HG03460 (cell line): ENCODE data around the gene VWCE.
"Not testable (repeated sequence)": the region's sequence is repeated elsewhere in the genome, so short reads cannot be mapped to it uniquely, and the experiment has no call there.

Experiments used
- ATAC-seq: cut with Tn5 transposase; IDR thresholded peaks from one replicate; pipeline ENCODE4 v1.9.1; 2021; ENCODE audit not compliant: unreplicated experiment

Gene VWCE

DNA sequence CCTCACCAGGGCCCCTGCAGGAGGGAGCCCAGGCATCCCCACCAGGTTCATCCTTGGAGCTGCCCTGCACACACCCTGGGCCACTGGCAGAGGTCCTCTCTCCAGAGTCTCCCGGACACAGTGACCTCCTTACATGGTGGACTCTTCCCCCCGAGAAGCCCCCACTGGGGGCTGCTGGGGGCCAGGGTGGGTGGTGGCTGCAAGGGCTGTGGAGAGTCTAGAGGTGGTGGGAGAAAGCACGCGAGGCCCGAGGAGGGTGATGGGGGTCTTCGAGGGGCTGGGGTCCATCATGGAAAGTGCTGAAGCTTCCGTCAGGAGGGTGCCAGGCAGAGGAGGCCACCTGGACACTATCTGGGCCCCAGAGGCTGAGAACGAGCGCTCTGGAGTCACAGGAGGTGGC, 36.6 kb downstream of the VWCE start:
- no peak for ATAC-seq

DNA sequence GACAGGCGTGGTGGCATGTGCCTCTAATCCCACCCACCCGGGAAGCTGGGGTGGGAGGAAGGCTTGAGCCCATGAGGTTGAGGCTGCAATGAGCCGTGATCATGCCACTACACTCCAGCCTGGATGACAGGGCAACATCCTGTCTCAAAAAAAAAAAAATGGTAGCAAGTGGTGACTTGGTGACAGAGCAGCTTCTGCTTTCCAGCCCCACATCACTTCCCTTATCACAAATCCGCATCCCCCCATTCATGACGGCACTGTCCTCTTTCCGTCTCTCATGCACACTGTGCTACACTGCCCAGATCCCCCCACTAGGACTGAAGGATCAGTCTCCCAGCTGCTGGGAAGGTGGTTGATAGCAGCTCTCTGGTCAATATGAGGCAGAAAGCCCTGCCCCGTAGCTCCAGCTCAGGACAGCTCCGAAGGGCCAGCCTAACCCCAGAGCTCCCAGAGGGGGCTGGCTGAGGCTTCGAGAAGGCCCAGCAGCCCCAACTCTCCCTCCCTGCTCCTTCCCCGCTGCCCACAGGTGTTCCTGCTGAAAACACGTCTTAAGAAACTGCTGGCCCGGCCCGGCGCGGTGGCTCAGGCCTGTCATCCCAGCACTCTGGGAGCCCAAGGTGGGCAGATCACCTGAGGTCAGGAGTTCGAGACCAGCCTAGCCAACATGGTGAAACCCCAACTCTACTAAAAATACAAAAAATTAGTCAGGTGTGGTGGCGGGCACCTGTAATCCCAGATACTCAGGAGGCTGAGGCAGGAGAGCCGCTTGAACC, 38.2 kb downstream of the VWCE start:
- no peak for ATAC-seq

DNA sequence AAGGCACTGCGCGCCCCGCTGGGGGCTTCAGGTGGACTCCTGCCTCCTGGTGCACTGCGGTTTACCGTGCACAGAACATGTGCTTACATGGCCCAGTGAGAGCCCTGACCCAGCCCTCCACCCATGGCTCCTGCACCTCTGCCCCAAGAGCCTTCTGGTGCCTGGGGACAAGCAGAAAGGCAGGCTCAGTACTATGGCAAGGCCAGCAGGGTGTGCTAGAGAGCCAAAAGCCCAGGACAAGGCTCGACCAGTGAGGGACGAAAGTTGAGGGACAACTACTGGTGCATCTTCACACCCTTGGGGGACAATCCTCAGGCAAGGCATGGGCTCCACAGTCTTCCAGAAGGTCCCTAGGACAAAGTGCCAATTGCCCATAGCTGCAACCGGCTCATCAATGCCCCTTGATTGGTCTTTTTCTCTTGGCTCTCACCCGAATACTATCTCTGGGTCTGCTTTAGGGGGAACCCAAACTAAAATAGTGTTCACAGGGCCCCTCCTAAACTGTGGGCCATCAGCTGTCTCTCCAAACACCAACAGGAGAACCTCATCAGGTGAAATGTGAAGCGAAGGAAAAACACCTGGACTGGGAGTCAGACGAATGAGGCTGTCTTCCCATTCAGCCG, 40.6 kb downstream of the VWCE start:
- peak; percentile 68 for ATAC-seq

DNA sequence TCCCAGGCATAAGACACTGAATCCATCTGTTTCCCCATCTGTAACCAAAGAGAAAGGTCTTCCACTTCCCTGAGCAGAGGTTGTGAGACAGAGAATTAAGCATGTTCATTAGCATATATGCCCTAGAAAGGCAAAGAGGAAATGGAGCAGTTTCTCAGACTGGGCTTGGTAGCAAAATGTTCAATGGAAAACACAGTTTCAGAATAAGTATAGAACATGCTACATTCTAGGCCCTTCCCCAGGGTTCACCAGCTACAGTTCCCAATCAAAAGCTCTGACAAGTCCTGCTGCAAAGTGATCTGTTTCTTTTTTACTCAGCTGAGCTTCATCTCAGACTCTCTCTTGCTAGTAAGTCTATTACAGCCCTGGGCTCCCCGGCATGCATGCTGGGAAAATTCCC, 42.8 kb downstream of the VWCE start:
- not testable (repeated sequence) for ATAC-seq

DNA sequence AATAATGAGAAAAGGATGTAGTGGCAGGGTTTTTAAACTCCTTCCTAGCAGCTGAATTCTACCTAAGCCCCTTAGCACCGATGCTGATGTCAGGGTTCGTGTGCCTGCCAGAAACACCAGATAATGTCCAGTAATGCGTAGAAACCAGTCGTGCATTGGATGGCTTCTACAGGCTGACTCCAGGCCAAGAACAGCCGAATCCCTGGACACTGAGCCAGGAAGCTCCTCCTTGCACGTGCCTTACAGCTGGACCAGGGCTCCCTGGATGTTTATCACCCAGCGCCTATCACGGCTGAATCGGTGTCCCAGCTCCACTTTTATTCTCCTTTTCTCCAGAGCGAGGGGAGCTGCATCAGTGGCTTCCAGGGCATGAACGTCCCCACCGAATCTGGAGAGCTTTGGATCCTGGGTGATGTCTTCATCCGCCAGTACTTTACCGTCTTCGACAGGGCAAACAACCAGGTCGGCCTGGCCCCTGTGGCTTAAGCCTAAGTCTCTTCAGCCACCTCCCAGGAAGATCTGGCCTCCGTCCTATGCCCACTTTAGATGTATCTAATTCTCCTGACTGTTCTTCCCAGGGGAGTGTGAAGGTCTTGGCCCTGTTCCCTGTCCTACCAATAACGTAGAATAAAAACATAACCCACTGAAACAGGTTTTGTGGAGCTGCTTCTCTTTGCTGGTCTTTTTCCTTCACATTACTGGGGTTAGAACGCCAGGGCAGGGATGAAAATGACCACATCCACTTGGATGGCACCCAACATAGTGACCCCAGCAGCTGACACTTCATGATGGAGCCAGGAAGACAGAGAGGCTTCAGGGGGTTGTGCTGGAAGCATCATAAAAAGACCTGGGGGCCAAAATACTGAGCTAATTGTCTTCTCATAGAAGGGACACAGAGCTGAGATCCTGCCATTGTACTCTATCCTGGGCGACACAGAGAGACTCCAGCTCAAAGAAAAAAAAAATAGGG, 44.0 kb downstream of the VWCE start:
- ATAC-seq: not testable (repeated sequence)

DNA sequence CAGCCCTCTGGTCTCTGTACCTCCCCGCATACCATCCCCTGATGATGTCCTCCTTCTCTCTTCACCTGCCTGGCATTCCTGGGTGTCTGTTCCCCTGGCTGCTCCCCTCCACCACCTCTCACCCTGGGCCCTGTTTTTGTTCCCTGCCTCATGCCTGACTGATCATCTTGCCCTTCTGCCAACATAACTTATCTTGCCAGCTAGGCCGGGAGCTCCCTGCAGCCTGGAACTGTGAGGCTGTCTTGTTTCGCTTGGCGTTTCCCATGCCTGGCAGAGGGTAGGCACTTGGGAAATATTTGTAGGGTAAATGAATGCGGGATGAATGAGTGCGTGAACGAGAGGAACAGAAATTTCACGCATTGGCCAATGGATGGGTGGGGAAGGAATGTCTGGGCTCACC, 45.9 kb downstream of the VWCE start:
- ATAC-seq: not testable (repeated sequence)

DNA sequence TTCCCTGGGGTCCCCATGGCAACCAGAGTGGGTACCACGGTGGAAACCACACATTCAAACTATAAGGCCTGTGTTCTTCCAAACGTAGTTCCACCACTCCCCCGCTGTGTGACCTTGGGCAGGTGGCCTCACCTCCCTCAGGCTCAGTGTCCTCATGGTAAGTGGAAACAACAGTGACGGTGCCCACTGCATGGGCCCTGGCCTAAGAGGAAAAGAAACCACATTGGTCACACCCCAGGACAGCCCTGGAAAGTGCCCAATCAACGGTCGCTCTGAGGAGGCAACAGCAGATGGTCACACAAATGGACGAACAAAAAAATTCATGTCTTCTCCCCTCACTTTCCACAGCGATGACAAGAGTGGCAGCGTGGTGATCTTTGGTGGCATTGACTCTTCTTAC, 47.0 kb downstream of the VWCE start:
- not testable (repeated sequence) for ATAC-seq

DNA sequence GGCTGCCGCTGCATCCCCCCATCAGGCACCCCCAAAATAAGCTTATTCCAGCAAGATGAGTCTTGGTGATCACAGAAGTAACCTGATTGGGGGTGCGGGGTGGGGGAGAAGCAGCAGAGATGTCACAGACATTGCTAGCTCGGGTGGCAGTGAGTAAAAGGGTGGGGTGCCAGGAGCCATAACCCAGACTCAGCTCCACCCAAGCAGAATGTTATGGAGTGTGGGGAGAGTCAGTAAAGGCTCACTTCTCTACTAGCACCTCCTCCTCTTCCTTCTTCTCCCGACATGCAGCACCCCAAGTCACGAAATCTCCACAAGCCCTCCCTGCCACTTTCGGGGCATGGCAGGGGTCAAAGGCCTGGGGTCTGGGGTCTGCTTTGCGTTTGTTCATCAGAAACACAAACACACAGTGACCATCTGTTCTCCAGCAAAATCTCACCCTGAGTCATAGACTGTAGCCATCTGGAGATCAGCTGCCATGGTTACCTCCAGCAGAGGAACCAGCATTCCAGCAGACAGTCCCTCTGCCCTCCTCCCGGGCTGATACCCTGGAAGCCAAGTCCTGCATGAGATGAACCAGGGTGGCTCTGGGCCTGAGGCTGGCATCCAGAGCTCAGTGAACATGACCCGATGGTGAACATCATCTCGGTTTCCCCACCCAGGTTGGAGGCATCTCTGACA, 49.7 kb downstream of the VWCE start:
- not testable (repeated sequence) for ATAC-seq

GRCh38 chr11:61241526-61241925, 53.6 kb downstream of the VWCE start:
- ATAC-seq: not testable (repeated sequence)

GRCh38 chr11:61240875-61241274, 54.2 kb downstream of the VWCE start, which contains the start of gene PGA5:
Gene PGA5, plus strand, starts transcription at chr11:61241175. Its CDS starts 52 bp downstream, at chr11:61241227.
- not testable (repeated sequence) for ATAC-seq

DNA sequence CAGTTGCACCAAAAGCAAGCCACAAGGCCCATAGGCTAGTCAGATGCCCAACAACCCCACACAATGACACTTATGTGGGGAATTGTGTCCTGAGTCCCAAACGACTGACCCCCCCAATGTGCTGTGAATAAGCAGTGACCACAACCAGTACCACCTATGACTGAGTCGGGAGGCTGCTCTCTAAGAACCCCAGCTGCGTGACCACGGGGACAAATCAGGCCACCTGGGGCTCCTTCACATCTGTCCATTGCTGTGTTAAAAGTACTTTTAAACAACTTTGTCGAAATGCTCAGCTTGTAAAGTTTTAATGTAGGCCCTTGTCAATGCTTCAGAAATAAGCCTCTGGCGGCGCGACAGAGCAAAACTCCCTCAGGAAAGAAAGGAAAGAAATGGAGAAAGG, 54.8 kb downstream of the VWCE start:
- ATAC-seq: not testable (repeated sequence)

- not testable (repeated sequence) for ATAC-seq
These were observed 58.0 kb downstream of the VWCE start for GRCh38 chr11:61237130-61237529.

- ATAC-seq: not testable (repeated sequence)
These were observed 62.5 kb downstream of the VWCE start for GRCh38 chr11:61232548-61233145.

GRCh38 chr11:61231585-61231984, 63.5 kb downstream of the VWCE start:
- not testable (repeated sequence) for ATAC-seq

DNA sequence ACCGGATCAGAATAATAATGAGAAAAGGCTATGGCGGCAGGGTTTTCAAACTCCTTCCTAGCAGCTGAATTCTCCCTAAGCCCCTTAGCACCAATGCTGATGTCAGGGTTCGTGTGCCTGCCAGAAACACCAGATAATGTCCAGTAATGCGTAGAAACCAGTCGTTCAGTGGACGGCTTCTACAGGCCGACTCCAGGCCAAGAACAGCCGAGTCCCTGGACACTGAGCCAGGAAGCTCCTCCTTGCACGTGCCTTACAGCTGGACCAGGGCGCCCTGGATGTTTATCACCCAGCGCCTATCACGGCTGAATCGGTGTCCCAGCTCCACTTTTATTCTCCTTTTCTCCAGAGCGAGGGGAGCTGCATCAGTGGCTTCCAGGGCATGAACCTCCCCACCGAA, 64.1 kb downstream of the VWCE start:
- ATAC-seq: not testable (repeated sequence)

DNA sequence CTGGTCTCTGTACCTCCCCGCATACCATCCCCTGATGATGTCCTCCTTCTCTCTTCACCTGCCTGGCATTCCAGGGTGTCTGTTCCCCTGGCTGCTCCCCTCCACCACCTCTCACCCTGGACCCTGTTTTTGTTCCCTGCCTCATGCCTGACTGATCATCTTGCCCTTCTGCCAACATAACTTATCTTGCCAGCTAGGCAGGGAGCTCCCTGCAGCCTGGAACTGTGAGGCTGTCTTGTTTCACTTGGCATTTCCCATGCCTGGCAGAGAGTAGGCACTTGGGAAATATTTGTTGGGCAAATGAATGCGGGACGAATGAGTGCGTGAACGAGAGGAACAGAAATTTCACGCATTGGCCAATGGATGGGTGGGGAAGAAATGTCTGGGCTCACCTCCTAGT, 65.7 kb downstream of the VWCE start:
- not testable (repeated sequence) for ATAC-seq

DNA sequence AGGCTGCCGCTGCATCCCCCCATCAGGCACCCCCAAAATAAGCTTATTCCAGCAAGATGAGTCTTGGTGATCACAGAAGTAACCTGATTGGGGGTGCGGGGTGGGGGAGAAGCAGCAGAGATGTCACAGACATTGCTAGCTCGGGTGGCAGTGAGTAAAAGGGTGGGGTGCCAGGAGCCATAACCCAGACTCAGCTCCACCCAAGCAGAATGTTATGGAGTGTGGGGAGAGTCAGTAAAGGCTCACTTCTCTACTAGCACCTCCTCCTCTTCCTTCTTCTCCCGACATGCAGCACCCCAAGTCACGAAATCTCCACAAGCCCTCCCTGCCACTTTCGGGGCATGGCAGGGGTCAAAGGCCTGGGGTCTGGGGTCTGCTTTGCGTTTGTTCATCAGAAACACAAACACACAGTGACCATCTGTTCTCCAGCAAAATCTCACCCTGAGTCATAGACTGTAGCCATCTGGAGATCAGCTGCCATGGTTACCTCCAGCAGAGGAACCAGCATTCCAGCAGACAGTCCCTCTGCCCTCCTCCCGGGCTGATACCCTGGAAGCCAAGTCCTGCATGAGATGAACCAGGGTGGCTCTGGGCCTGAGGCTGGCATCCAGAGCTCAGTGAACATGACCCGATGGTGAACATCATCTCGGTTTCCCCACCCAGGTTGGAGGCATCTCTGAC, 68.5 kb downstream of the VWCE start:
- ATAC-seq: not testable (repeated sequence)

GRCh38 chr11:61222692-61223091, 72.4 kb downstream of the VWCE start:
- not testable (repeated sequence) for ATAC-seq

DNA sequence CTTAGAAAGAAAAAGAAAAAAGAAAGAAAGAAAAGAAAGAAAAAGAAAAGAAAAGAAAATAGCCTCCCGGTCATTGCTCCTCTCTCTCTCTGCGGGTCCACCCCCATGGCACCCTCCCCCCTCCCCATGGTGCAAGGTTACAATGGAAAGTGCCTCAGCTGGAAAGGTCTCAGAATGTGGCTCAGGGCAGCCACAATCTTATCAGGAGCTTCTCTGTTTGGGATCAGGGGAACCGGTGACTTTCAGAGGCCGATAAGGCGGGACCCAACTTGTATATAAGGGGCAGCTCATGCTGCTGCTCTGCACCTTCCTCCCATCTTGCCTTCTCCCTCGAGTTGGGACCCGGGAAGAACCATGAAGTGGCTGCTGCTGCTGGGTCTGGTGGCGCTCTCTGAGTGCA, 73.1 kb downstream of the VWCE start, which contains the start of gene PGA4:
PGA4 (plus strand) TSS at position 301 of the 400 bp plus-strand sequence; CDS start at position 355, 54 bp downstream.
- not testable (repeated sequence) for ATAC-seq
